ENCODE measurements around the gene MYCBP2.
"Not testable (repeated sequence)": the region's sequence is repeated elsewhere in the genome, so short reads cannot be mapped to it uniquely, and the experiment has no call there.

MYCBP2 gene

GRCh38 chr13:77316430-77316829 is 10.5 kb downstream of the MYCBP2 start:
- Histone ChIP-seq H3K27ac (ENCODE audit: low read length) (no peak overlapping the region), H3K4me2 (ENCODE audit: low read depth, low read length) (no peak overlapping the region), H3K9ac (ENCODE audit: low read length) (no peak overlapping the region), H4K20me1 (ENCODE audit: insufficient read depth, low read length) (peaks cover 62% of the 10 kb centered on the region), H3K9me2 (replicated peaks; ENCODE audit: insufficient read depth, low read length) (no peaks in the 10 kb centered on the region), H3F3A (ENCODE audit: insufficient read depth, low read length) (no peaks in the 10 kb centered on the region), H2AFZ (ENCODE audit: low read length) (no peak overlapping the region), H3K4me1 (ENCODE audit: low read length) (peaks cover 26% of the 10 kb centered on the region; the same call in 1 of the 2 replicates), H3K36me3 (replicated peaks; ENCODE audit: insufficient read depth, low read length) (no peaks in the 10 kb centered on the region), H3K27me3 (replicated peaks; ENCODE audit: insufficient read depth, low read length) (no peaks in the 10 kb centered on the region), H3K79me2 (ENCODE audit: low read length) (peaks cover 99% of the 10 kb centered on the region), H3K4me3 (ENCODE audit: low read length) (no peak overlapping the region), H3K9me3 (replicated peaks; ENCODE audit: insufficient read depth, low read length) (no peaks in the 10 kb centered on the region)
- TF ChIP-seq, protein P1, sequence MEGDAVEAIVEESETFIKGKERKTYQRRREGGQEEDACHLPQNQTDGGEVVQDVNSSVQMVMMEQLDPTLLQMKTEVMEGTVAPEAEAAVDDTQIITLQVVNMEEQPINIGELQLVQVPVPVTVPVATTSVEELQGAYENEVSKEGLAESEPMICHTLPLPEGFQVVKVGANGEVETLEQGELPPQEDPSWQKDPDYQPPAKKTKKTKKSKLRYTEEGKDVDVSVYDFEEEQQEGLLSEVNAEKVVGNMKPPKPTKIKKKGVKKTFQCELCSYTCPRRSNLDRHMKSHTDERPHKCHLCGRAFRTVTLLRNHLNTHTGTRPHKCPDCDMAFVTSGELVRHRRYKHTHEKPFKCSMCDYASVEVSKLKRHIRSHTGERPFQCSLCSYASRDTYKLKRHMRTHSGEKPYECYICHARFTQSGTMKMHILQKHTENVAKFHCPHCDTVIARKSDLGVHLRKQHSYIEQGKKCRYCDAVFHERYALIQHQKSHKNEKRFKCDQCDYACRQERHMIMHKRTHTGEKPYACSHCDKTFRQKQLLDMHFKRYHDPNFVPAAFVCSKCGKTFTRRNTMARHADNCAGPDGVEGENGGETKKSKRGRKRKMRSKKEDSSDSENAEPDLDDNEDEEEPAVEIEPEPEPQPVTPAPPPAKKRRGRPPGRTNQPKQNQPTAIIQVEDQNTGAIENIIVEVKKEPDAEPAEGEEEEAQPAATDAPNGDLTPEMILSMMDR (IDR thresholded peaks at IDR 0.05; ENCODE audit: low read length), result no peak
- TF ChIP-seq EZH2phosphoT487 (IDR thresholded peaks at IDR 0.05; ENCODE audit: low read length), result no peak
- TF ChIP-seq EZH2 (optimal IDR thresholded peaks at IDR 0.05; ENCODE audit: low read depth, low read length), result no peak
- DNase-seq, result no peak

DNA sequence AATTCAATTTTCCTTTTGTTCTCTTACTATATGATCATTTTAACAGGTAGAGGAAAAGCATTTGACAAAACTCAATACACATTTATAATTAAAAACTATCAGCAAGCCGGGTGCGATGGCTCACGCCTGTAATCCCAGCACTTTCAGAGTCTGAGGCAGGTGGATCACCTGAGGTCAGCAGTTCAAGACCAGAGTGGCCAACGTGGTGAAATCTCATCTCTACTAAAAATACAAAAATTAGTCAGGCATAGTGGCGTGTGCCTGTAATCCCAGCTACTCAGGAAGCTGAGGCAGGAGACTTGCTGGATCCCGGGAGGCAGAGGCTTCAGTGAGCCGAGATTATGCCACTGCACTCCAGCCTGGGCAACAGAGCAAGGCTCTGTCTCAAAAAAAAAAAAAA is 11.4 kb downstream of the MYCBP2 start:
- not testable (repeated sequence) for H3K9ac ChIP-seq (ENCODE audit: low read length); H3K27ac ChIP-seq (ENCODE audit: low read length); H2AFZ ChIP-seq (ENCODE audit: low read length); H3K27me3 ChIP-seq (replicated peaks; ENCODE audit: insufficient read depth, low read length); H3F3A ChIP-seq (ENCODE audit: insufficient read depth, low read length); H3K9me3 ChIP-seq (replicated peaks; ENCODE audit: insufficient read depth, low read length); DNase-seq; H3K4me2 ChIP-seq (ENCODE audit: low read depth, low read length); H3K9me2 ChIP-seq (replicated peaks; ENCODE audit: insufficient read depth, low read length); H3K4me3 ChIP-seq (ENCODE audit: low read length); H3K36me3 ChIP-seq (replicated peaks; ENCODE audit: insufficient read depth, low read length)
- peaks cover 53% of the 10 kb centered on the region for H4K20me1 ChIP-seq (ENCODE audit: insufficient read depth, low read length)
- peaks cover 99% of the 10 kb centered on the region for H3K79me2 ChIP-seq (ENCODE audit: low read length)
- H3K4me1 ChIP-seq (ENCODE audit: low read length), result peaks cover 20% of the 10 kb centered on the region; the same call in 1 of the 2 replicates

DNA sequence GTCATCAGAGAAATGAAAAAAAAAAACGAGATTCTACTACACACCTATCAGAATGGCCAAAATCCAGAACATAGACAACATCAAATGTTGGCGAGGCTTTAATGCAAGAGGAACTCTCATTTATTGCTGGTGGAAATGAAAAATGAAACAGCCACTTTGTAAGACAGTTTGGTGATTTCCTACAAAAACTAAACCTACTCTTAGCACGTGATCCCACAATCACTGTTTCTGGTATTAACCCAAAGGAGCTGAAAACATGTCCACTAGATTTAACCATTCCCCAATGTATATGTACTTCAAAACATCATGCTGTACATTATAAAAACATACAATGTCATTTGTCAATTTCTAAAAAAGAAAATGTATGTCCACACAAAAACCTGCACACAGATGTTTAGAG is 13.0 kb downstream of the MYCBP2 start:
- Histone ChIP-seq H3K36me3 (replicated peaks; ENCODE audit: insufficient read depth, low read length) (no peaks in the 10 kb centered on the region), H4K20me1 (ENCODE audit: insufficient read depth, low read length) (peaks cover 51% of the 10 kb centered on the region), H3K4me3 (ENCODE audit: low read length) (no peak overlapping the region), H3K9me3 (replicated peaks; ENCODE audit: insufficient read depth, low read length) (no peaks in the 10 kb centered on the region), H3K79me2 (ENCODE audit: low read length) (peaks cover 99% of the 10 kb centered on the region), H3K4me1 (ENCODE audit: low read length) (peaks cover 21% of the 10 kb centered on the region; the same call in 1 of the 2 replicates), H3K27ac (ENCODE audit: low read length) (no peak overlapping the region), H3K9me2 (replicated peaks; ENCODE audit: insufficient read depth, low read length) (no peaks in the 10 kb centered on the region), H3K4me2 (ENCODE audit: low read depth, low read length) (0 out of 2 replicates have a peak overlapping the region, but pooled peaks have one; percentile 8), H3K9ac (ENCODE audit: low read length) (no peak overlapping the region), H3F3A (ENCODE audit: insufficient read depth, low read length) (no peaks in the 10 kb centered on the region), H2AFZ (ENCODE audit: low read length) (no peak overlapping the region), H3K27me3 (replicated peaks; ENCODE audit: insufficient read depth, low read length) (no peaks in the 10 kb centered on the region)
- TF ChIP-seq EZH2phosphoT487 (IDR thresholded peaks at IDR 0.05; ENCODE audit: low read length), result no peak
- TF ChIP-seq, protein P1 (IDR thresholded peaks at IDR 0.05; ENCODE audit: low read length), result no peak
- TF ChIP-seq EZH2 (optimal IDR thresholded peaks at IDR 0.05; ENCODE audit: low read depth, low read length), result no peak
- DNase-seq, result no peak

- TF ChIP-seq EZH2phosphoT487 (IDR thresholded peaks at IDR 0.05; ENCODE audit: low read length) (no peak), EZH2 (optimal IDR thresholded peaks at IDR 0.05; ENCODE audit: low read depth, low read length) (no peak)
- TF ChIP-seq, protein P1 (IDR thresholded peaks at IDR 0.05; ENCODE audit: low read length), result no peak
- Histone ChIP-seq H4K20me1 (ENCODE audit: insufficient read depth, low read length) (peaks cover 57% of the 10 kb centered on the region), H3K4me1 (ENCODE audit: low read length) (peaks cover 25% of the 10 kb centered on the region; the same call in 1 of the 2 replicates), H3K79me2 (ENCODE audit: low read length) (peaks cover 99% of the 10 kb centered on the region), H3K27ac (ENCODE audit: low read length) (no peak overlapping the region), H3K4me2 (ENCODE audit: low read depth, low read length) (no peak overlapping the region), H3K9me3 (replicated peaks; ENCODE audit: insufficient read depth, low read length) (no peaks in the 10 kb centered on the region), H3K36me3 (replicated peaks; ENCODE audit: insufficient read depth, low read length) (no peaks in the 10 kb centered on the region), H3K9me2 (replicated peaks; ENCODE audit: insufficient read depth, low read length) (no peaks in the 10 kb centered on the region), H3K27me3 (replicated peaks; ENCODE audit: insufficient read depth, low read length) (no peaks in the 10 kb centered on the region), H3K9ac (ENCODE audit: low read length) (no peak overlapping the region), H3F3A (ENCODE audit: insufficient read depth, low read length) (no peaks in the 10 kb centered on the region), H3K4me3 (ENCODE audit: low read length) (no peak overlapping the region), H2AFZ (ENCODE audit: low read length) (no peak overlapping the region)
- DNase-seq, result no peak
These were observed 14.6 kb downstream of the MYCBP2 start for GRCh38 chr13:77312311-77312710.

All from MM.1S (cell line).